Endothelial cell of umbilical vein (primary cell): Measurements from ENCODE around the gene TOP2B. TPM values are rescaled to one million over a fixed set of nuclear protein-coding genes. Genes with fewer than 3 reads are reported as not detected.

ENCODE experiments used
- BruUV-seq: library from RNA; stranded (reverse); fragments of 400-500 nt; replicated peaks from 2 replicates; lab custom pipeline; 2021; lab: Mats Ljungman, UMichigan
- CTCF ChIA-PET: fragments of 300-600, 350-600 bp; sonication (Branson Sonifier 250); formaldehyde crosslinking; loops from one replicate; lab custom pipeline; 2021; ENCODE audit warnings: antibody characterized with exemption, inconsistent platforms; lab: Charles Lee
- POLR2A ChIA-PET: fragments of 300-600, 350-600 bp; sonication (Branson Sonifier 250); formaldehyde crosslinking; loops from one replicate; lab custom pipeline; 2021; ENCODE audit warnings: antibody characterized with exemption, inconsistent platforms; lab: Charles Lee
- DNase-seq: peaks from one replicate; pipeline ENCODE4 v3.0.0-alpha.2; 2011; ENCODE audit warnings: low read depth, low spot score
- FAIRE-seq: peaks from 2 replicates; lab custom pipeline; 2011; peaks lifted over from hg19 to GRCh38; lab: Jason Lieb, UNC
- H2AFZ ChIP-seq: 2 replicates; pipeline ENCODE4 v1.6.0; 2012; ENCODE audit warnings: low read depth, low read length, control low read depth, inconsistent platforms
- H3K27ac ChIP-seq: 2 replicates; pipeline ENCODE4 v1.5.1; 2011; ENCODE audit warnings: low read depth, mild to moderate bottlenecking, control low read depth, low read length, moderate library complexity; ENCODE audit not compliant: insufficient read depth
- H3K27me3 ChIP-seq, 2 experiments: 2 replicates each; pipeline versions ENCODE4 v1.6.0 to v1.6.1; 2011; ENCODE audit warnings: low read length in 2 of 2, mixed read lengths in 1 of 2; ENCODE audit not compliant: control insufficient read depth in 2 of 2, insufficient read depth in 2 of 2
- H3K36me3 ChIP-seq, 2 experiments: 2 replicates in 1 of 2; 3 replicates in 1 of 2; pipeline ENCODE4 v1.5.1; 2011; ENCODE audit warnings: low read length in 2 of 2, mild to moderate bottlenecking in 1 of 2, moderate library complexity in 1 of 2; ENCODE audit not compliant: control insufficient read depth in 2 of 2, insufficient read depth in 2 of 2; ENCODE audit errors: extremely low read depth in 1 of 2
- H3K4me1 ChIP-seq: 3 replicates; pipeline ENCODE4 v1.5.1; 2011; ENCODE audit warnings: mild to moderate bottlenecking, low read length; ENCODE audit not compliant: control insufficient read depth, insufficient read depth; ENCODE audit errors: extremely low read depth
- H3K4me2 ChIP-seq: 2 replicates; pipeline ENCODE4 v1.6.1; 2011; ENCODE audit warnings: low read length, control low read depth, mixed read lengths; ENCODE audit not compliant: insufficient read depth
- H3K4me3 ChIP-seq, 3 experiments: fragments of 200-600 bp in 1 of 3; sonication (generic), shearing (Covaris generic) in 1 of 3; replicated peaks in 1 of 3; 2 replicates each; pipeline ENCODE4 v1.5.1; 2011 to 2016; ENCODE audit warnings: control low read depth in 3 of 3, low read length in 3 of 3, mild to moderate bottlenecking in 2 of 3, inconsistent platforms in 1 of 3, low read depth in 1 of 3, moderate library complexity in 1 of 3; ENCODE audit not compliant: insufficient read depth in 1 of 3
- H3K79me2 ChIP-seq: 2 replicates; pipeline ENCODE4 v1.6.0; 2012; ENCODE audit warnings: low read length, inconsistent platforms; ENCODE audit not compliant: control insufficient read depth, insufficient read depth
- H3K9ac ChIP-seq: replicated peaks from 2 replicates; pipeline ENCODE3; 2011; ENCODE audit warnings: low read length, control low read depth; ENCODE audit not compliant: insufficient read depth; ENCODE audit errors: extremely low read depth
- H3K9me1 ChIP-seq: replicated peaks from 3 replicates; pipeline ENCODE4 v1.6.0; 2011; ENCODE audit warnings: mild to moderate bottlenecking, low read length; ENCODE audit not compliant: control insufficient read depth, insufficient read depth; ENCODE audit errors: extremely low read depth
- H3K9me3 ChIP-seq: replicated peaks from 2 replicates; pipeline ENCODE4 v1.5.1; 2012; ENCODE audit warnings: low read length, inconsistent platforms; ENCODE audit not compliant: control insufficient read depth, insufficient read depth
- H4K20me1 ChIP-seq: replicated peaks from 2 replicates; pipeline ENCODE3; 2011; ENCODE audit warnings: mild to moderate bottlenecking, low read length; ENCODE audit not compliant: control insufficient read depth, insufficient read depth; ENCODE audit errors: extremely low read depth
- CTCF ChIP-seq, 2 donors: IDR thresholded peaks; 1 replicate in 1 of 2; 2 replicates in 1 of 2; pipeline ENCODE4 v1.5.1; 2011; ENCODE audit warnings: low read length in 2 of 2, mild to moderate bottlenecking in 2 of 2, moderate library complexity in 2 of 2, control low read depth in 1 of 2, inconsistent platforms in 1 of 2, low read depth in 1 of 2; ENCODE audit not compliant: insufficient read depth in 1 of 2; ENCODE audit errors: extremely low read depth in 1 of 2
- EZH2 ChIP-seq: IDR thresholded peaks from 2 replicates; pipeline ENCODE4 v1.6.1; 2012; ENCODE audit warnings: borderline replicate concordance, low read depth, mild to moderate bottlenecking, moderate library complexity, low read length, inconsistent platforms; ENCODE audit not compliant: severe bottlenecking
- FOS ChIP-seq: IDR thresholded peaks from 2 replicates; pipeline ENCODE4 v1.6.1; 2011; ENCODE audit warnings: mild to moderate bottlenecking, low read length, moderate library complexity, borderline replicate concordance; ENCODE audit not compliant: insufficient read depth
- GATA2 ChIP-seq: IDR thresholded peaks from 2 replicates; pipeline ENCODE4 v1.7.0; 2011; ENCODE audit warnings: low read depth, mild to moderate bottlenecking, moderate library complexity, mixed read lengths, low read length; ENCODE audit not compliant: insufficient read length, insufficient read depth
- JUN ChIP-seq: IDR thresholded peaks from 2 replicates; pipeline ENCODE4 v1.6.1; 2011; ENCODE audit warnings: borderline replicate concordance, low read depth; ENCODE audit not compliant: insufficient read length, insufficient read depth
- MYC ChIP-seq: IDR thresholded peaks from one replicate; pipeline ENCODE4 v1.6.1; 2011; ENCODE audit warnings: mild to moderate bottlenecking, low read depth, low read length
- POLR2A ChIP-seq: IDR thresholded peaks from 2 replicates; pipeline ENCODE4 v1.6.1; 2012; ENCODE audit warnings: low read depth, mild to moderate bottlenecking, control low read depth, low read length
- POLR2AphosphoS5 ChIP-seq: IDR thresholded peaks from 2 replicates; pipeline ENCODE4 v1.6.1; 2012; ENCODE audit warnings: low read depth, mild to moderate bottlenecking, control low read depth, low read length, moderate library complexity; ENCODE audit not compliant: insufficient read depth
- dilution Hi-C: fragments of 300-500 bp; cut with MboI; formaldehyde crosslinking; loops from one replicate; pipeline ENCODE4 v1.15.0; 2019; ENCODE audit warnings: low sequenced_read_pairs; ENCODE audit not compliant: extremely low pct_ligation_motif_present
- intact Hi-C: fragments of 100-400 bp; cut with micrococcal nuclease; formaldehyde crosslinking; loops from one replicate; pipeline ENCODE4 v1.10.0; 2022
- polyA plus RNA-seq, 4 experiments: library from polyadenylated mRNA; depleted of rRNA in 3 of 4; stranded (reverse) in 3 of 4; unstranded in 1 of 4; fragments of >200 nt; gene quantifications; 2 replicates each; pipeline versions ENCODE4 v1.2.1 to v1.2.3, GENCODE V29; 2011 to 2012; ENCODE audit warnings: missing spikeins in 1 of 4
- total RNA-seq: library from RNA; stranded (reverse); gene quantifications from 2 replicates; pipeline ENCODE4 v1.2.3, GENCODE V29; 2021
- TF ChIP-seq, protein P1 (sequence below): IDR thresholded peaks from 2 replicates; pipeline ENCODE4 v1.6.1; 2011; ENCODE audit not compliant: insufficient read depth, insufficient read length

The TOP2B gene
- total and polyA plus RNA-seq, 2 donors (not counting 3 experiments of a cell fraction or from before 2014, with no cell fraction given): 20.4 to 98.9 TPM

DNA sequence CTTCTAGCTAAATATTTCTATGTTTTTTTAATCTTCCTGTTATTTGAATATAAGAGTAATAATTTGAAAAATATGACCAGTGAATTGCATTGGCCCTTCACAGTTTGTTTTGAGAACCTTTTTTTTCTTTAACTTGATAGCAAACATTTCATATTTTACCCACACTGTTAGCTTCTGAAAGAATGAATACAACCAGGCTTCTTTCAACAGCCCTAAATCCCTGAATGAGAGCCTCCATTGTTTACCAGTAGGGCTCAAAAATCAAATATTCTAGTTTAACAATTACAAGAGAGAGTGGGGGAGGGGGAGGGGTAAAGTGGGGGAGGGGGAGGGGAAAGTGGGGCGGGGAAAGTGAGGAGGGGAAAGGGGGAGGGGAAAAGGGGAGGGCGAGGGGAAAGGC is 14.5 kb upstream of the TOP2B start:
- H3K9me3 ChIP-seq: no peaks in the 10 kb centered on the region
- FAIRE-seq (no peak), DNase-seq (no peak)
- no peaks in the 10 kb centered on the region for H3K9me1 ChIP-seq
- no peaks in the 10 kb centered on the region for H3K36me3 ChIP-seq
- H2AFZ ChIP-seq: no peak overlapping the region
- ChIA-PET POLR2A (no interaction called here), CTCF (no interaction called here)
- no peaks in the 10 kb centered on the region for H4K20me1 ChIP-seq
- TF ChIP-seq JUN (no peak), FOS (no peak), POLR2A (no peak), MYC (no peak), EZH2 (no peak)
- TF ChIP-seq, protein P1, sequence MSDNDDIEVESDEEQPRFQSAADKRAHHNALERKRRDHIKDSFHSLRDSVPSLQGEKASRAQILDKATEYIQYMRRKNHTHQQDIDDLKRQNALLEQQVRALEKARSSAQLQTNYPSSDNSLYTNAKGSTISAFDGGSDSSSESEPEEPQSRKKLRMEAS: no peak
- dilution Hi-C loops: no loop called here
- intact Hi-C loops: no loop called here
- H3K4me1 ChIP-seq: no peaks in the 10 kb centered on the region
- no peak overlapping the region for H3K9ac ChIP-seq
- no peak overlapping the region for H3K4me3 ChIP-seq
- peaks cover 2 to 4% of the 10 kb centered on the region in 2 experiments for H3K27me3 ChIP-seq
- H3K4me2 ChIP-seq: no peak overlapping the region
- H3K79me2 ChIP-seq: no peaks in the 10 kb centered on the region
- H3K27ac ChIP-seq: no peak overlapping the region
- BruUV-seq: no TSS peak

- CTCF ChIA-PET: no interaction called here
- DNase-seq (no peak), FAIRE-seq (no peak)
- no peak overlapping the region for H3K27ac ChIP-seq
- H3K4me2 ChIP-seq: no peak overlapping the region
- no peaks in the 10 kb centered on the region for H3K79me2 ChIP-seq
- dilution Hi-C loops: no loop called here
- no peaks in the 10 kb centered on the region for H3K4me1 ChIP-seq
- H3K27me3 ChIP-seq: peaks cover 2 to 4% of the 10 kb centered on the region in 2 experiments
- no peaks in the 10 kb centered on the region for H3K9me1 ChIP-seq
- intact Hi-C loops: no loop called here
- H3K36me3 ChIP-seq: no peaks in the 10 kb centered on the region
- no peak overlapping the region for H3K4me3 ChIP-seq
- H2AFZ ChIP-seq: no peak overlapping the region
- H3K9me3 ChIP-seq: no peaks in the 10 kb centered on the region
- no TSS peak for BruUV-seq
- no peak overlapping the region for H3K9ac ChIP-seq
- POLR2A ChIA-PET: no interaction called here
- TF ChIP-seq POLR2A (no peak), CTCF (IDR thresholded peaks at IDR 0.05; ENCODE audit: extremely low read depth in 1 of 2, insufficient read depth in 1 of 2, low read depth in 1 of 2, low read length in 2 of 2) (no peak), MYC (no peak), FOS (no peak), GATA2 (no peak), EZH2 (no peak), POLR2AphosphoS5 (no peak), JUN (no peak)
- TF ChIP-seq, protein P1: no peak
- no peaks in the 10 kb centered on the region for H4K20me1 ChIP-seq
Measured at GRCh38 chr3:25678581-25678980, 13.9 kb upstream of the TOP2B start.
